HepG2 (cell line): ENCODE measurements around the gene LAP3. TPM values are rescaled to one million over a fixed set of nuclear protein-coding genes. Genes with fewer than 3 reads are reported as not detected.

ENCODE experiments used
- AGO2 ChIP-seq: fragments of 200-400 bp; formaldehyde crosslinking; optimal IDR thresholded peaks from 2 replicates; pipeline ENCODE3; 2017; ENCODE audit warnings: mild to moderate bottlenecking, low read depth, low read length, moderate library complexity
- ARNT ChIP-seq: fragments of 450-650 bp; IDR thresholded peaks from 2 replicates; pipeline ENCODE4 v1.6.1; 2017
- ASH2L ChIP-seq: fragments of 300-600, 200-600 bp; sonication (generic); IDR thresholded peaks from 2 replicates; pipeline ENCODE4 v1.7.0; 2017; ENCODE audit warnings: low read depth, mild to moderate bottlenecking, moderate library complexity, mixed read lengths, low read length; ENCODE audit not compliant: insufficient read length
- DMTF1 ChIP-seq: sonication (generic); formaldehyde crosslinking; IDR thresholded peaks from 2 replicates; pipeline ENCODE4 v1.4.0; 2020; ENCODE audit warnings: mild to moderate bottlenecking, missing genetic modification reagents
- FOXA3 ChIP-seq: IDR thresholded peaks from 2 replicates; pipeline ENCODE4 v1.6.1; 2016; ENCODE audit warnings: missing genetic modification reagents, missing compliant biosample characterization
- KLF16 ChIP-seq, 2 experiments: sonication (generic) in 1 of 2; formaldehyde crosslinking in 1 of 2; IDR thresholded peaks; 2 replicates each; pipeline versions ENCODE4 v1.6.1 to v1.8.0; 2016 to 2023; ENCODE audit warnings: missing genetic modification reagents in 2 of 2, missing compliant biosample characterization in 1 of 2
- MED1 ChIP-seq: sonication (generic); formaldehyde crosslinking; IDR thresholded peaks from 2 replicates; pipeline ENCODE4 v1.4.0; 2020; ENCODE audit warnings: missing genetic modification reagents
- NFE2 ChIP-seq: sonication (generic); formaldehyde crosslinking; IDR thresholded peaks from 2 replicates; pipeline ENCODE4 v1.4.0; 2020; ENCODE audit warnings: missing genetic modification reagents
- RNF2 ChIP-seq: fragments of 450-650 bp; conservative IDR thresholded peaks from 2 replicates; pipeline ENCODE4 v1.6.1; 2016; ENCODE audit warnings: low read depth
- SAP130 ChIP-seq: IDR thresholded peaks from 2 replicates; pipeline ENCODE4 v1.6.1; 2016; ENCODE audit warnings: low read depth
- TBL1XR1 ChIP-seq: fragments of 150-350 bp; IDR thresholded peaks from 2 replicates; pipeline ENCODE4 v1.6.1; 2014; ENCODE audit warnings: borderline replicate concordance, low read length; ENCODE audit not compliant: partially characterized antibody
- TCF7 ChIP-seq: sonication (generic); IDR thresholded peaks from 2 replicates; pipeline ENCODE4 v1.6.1; 2016; ENCODE audit warnings: antibody characterized with exemption, low read depth
- ZBTB42 ChIP-seq: sonication (generic); formaldehyde crosslinking; IDR thresholded peaks from 2 replicates; pipeline ENCODE4 v1.5.0; 2020; ENCODE audit warnings: mild to moderate bottlenecking, missing genetic modification reagents
- ZFY ChIP-seq: sonication (generic); formaldehyde crosslinking; IDR thresholded peaks from 2 replicates; pipeline ENCODE4 v1.4.0; 2020; ENCODE audit warnings: missing genetic modification reagents
- ZNF746 ChIP-seq: sonication (generic); formaldehyde crosslinking; IDR thresholded peaks from 2 replicates; pipeline ENCODE4 v1.8.0; 2022; ENCODE audit warnings: mild to moderate bottlenecking, missing genetic modification reagents
- ZNF776 ChIP-seq: sonication (generic); formaldehyde crosslinking; IDR thresholded peaks from 2 replicates; pipeline ENCODE4 v1.4.0; 2020; ENCODE audit warnings: mild to moderate bottlenecking, missing genetic modification reagents
- polyA plus RNA-seq, 8 experiments: library from polyadenylated mRNA; depleted of rRNA in 3 of 8; stranded (reverse) in 7 of 8; unstranded in 1 of 8; fragments of >200 nt; fragmentation: Illumina TruSeq in 4 of 8; extraction: Trizol in 4 of 8; gene quantifications; 2 replicates each; pipeline versions ENCODE4 v1.2.1 to v1.2.3, GENCODE V29; 2011 to 2016; ENCODE audit warnings: low read depth in 4 of 8, missing spikeins in 1 of 8, mixed read lengths in 1 of 8; ENCODE audit not compliant: insufficient read depth in 1 of 8
- total RNA-seq, 5 experiments: library from RNA; depleted of rRNA; stranded (reverse); fragments of >200 nt; fragmentation: Illumina TruSeq; extraction: Trizol; gene quantifications; 2 replicates each; pipeline ENCODE4 v1.2.3, GENCODE V29; 2016; ENCODE audit warnings: low read depth in 1 of 5
- TF ChIP-seq, protein P1 (sequence below): sonication (generic); IDR thresholded peaks from 2 replicates; pipeline ENCODE4 v1.6.1; 2016; ENCODE audit warnings: low read depth, borderline replicate concordance
- TF ChIP-seq, protein P2 (sequence below): IDR thresholded peaks from 2 replicates; pipeline ENCODE4 v1.6.1; 2016

Gene LAP3
- total and polyA plus RNA-seq, 2 of the 13 experiments (the other 11 are each of a cell fraction or from before 2014, with no cell fraction given): 106 to 125 TPM

- no peak for TF ChIP-seq TBL1XR1
- TF ChIP-seq ASH2L: no peak
- TF ChIP-seq ZBTB42: no peak
- peak; percentile 36; the same call in 1 of the 2 replicates for TF ChIP-seq SAP130
- no peak for TF ChIP-seq DMTF1 (CRISPR knock-in tag)
- TF ChIP-seq ZFY (CRISPR knock-in tag): no peak
- TF ChIP-seq ZNF746 (CRISPR knock-in tag): no peak
- TF ChIP-seq NFE2: no peak
- no peak for TF ChIP-seq RNF2
- TF ChIP-seq, protein P1, sequence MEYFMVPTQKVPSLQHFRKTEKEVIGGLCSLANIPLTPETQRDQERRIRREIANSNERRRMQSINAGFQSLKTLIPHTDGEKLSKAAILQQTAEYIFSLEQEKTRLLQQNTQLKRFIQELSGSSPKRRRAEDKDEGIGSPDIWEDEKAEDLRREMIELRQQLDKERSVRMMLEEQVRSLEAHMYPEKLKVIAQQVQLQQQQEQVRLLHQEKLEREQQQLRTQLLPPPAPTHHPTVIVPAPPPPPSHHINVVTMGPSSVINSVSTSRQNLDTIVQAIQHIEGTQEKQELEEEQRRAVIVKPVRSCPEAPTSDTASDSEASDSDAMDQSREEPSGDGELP: 0 out of 2 replicates have a peak, but pooled peaks have one; percentile 26
- peak; percentile 86 for TF ChIP-seq FOXA3 (CRISPR knock-in tag)
- no peak for TF ChIP-seq ZNF776 (CRISPR knock-in tag)
- TF ChIP-seq, protein P2, sequence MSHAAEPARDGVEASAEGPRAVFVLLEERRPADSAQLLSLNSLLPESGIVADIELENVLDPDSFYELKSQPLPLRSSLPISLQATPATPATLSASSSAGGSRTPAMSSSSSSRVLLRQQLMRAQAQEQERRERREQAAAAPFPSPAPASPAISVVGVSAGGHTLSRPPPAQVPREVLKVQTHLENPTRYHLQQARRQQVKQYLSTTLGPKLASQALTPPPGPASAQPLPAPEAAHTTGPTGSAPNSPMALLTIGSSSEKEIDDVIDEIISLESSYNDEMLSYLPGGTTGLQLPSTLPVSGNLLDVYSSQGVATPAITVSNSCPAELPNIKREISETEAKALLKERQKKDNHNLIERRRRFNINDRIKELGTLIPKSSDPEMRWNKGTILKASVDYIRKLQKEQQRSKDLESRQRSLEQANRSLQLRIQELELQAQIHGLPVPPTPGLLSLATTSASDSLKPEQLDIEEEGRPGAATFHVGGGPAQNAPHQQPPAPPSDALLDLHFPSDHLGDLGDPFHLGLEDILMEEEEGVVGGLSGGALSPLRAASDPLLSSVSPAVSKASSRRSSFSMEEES (CRISPR knock-in tag): no peak
- no peak for TF ChIP-seq MED1
- TF ChIP-seq KLF16 (CRISPR knock-in tag; IDR thresholded peaks at IDR 0.05): no peak
- no peak for TF ChIP-seq AGO2
- TF ChIP-seq ARNT: no peak
- 0 out of 2 replicates have a peak, but pooled peaks have one; percentile 11 for TF ChIP-seq TCF7
Observed at GRCh38 chr4:17557880-17558279, 19.1 kb upstream of the LAP3 start (continued).
